H9 (cell line): Measurements from ENCODE around the gene SMIM10L1. TPM values are rescaled to one million over a fixed set of nuclear protein-coding genes. Genes with fewer than 3 reads are reported as not detected.

Experiments
- DNase-seq: peaks from one replicate; pipeline ENCODE4 v3.0.0-alpha.2; 2017
- H2AFZ ChIP-seq: one replicate; pipeline ENCODE4 v1.6.1; 2013; ENCODE audit warnings: mild to moderate bottlenecking, low read length, control low read depth, moderate library complexity
- H2AK5ac ChIP-seq: 2 replicates; pipeline ENCODE4 v1.6.1; 2013; ENCODE audit warnings: low read length, control low read depth, mixed read lengths; ENCODE audit not compliant: insufficient read length
- H2BK120ac ChIP-seq: one replicate; pipeline ENCODE4 v1.6.1; 2013; ENCODE audit warnings: low read depth, mild to moderate bottlenecking, low read length, control low read depth, inconsistent platforms; ENCODE audit not compliant: poor library complexity, severe bottlenecking
- H2BK12ac ChIP-seq: 2 replicates; pipeline ENCODE4 v1.6.1; 2013; ENCODE audit warnings: low read length, control low read depth, mixed read lengths, low read depth; ENCODE audit not compliant: insufficient read length
- H2BK15ac ChIP-seq: 2 replicates; pipeline ENCODE4 v1.6.1; 2013; ENCODE audit warnings: low read depth, low read length, control low read depth
- H2BK20ac ChIP-seq: one replicate; pipeline ENCODE4 v1.6.1; 2013; ENCODE audit warnings: low read depth, mild to moderate bottlenecking, low read length, control low read depth, inconsistent platforms; ENCODE audit not compliant: poor library complexity, severe bottlenecking
- H2BK5ac ChIP-seq: 2 replicates; pipeline ENCODE4 v1.6.1; 2013; ENCODE audit warnings: low read length, control low read depth, mixed read lengths; ENCODE audit not compliant: insufficient read length
- H3K14ac ChIP-seq: 2 replicates; pipeline ENCODE4 v1.6.1; 2013; ENCODE audit warnings: low read length, control low read depth; ENCODE audit not compliant: insufficient read depth
- H3K18ac ChIP-seq: 2 replicates; pipeline ENCODE4 v1.6.1; 2013; ENCODE audit warnings: low read depth, mild to moderate bottlenecking, mixed read lengths, low read length, control low read depth; ENCODE audit not compliant: insufficient read length
- H3K23ac ChIP-seq: 2 replicates; pipeline ENCODE4 v1.6.1; 2013; ENCODE audit warnings: low read length, control low read depth, mixed read lengths, low read depth; ENCODE audit not compliant: insufficient read length
- H3K23me2 ChIP-seq: 2 replicates; pipeline ENCODE4 v1.6.1; 2013; ENCODE audit warnings: low read depth, mild to moderate bottlenecking, mixed read lengths, low read length, control low read depth; ENCODE audit not compliant: insufficient read length, poor library complexity, severe bottlenecking
- H3K27ac ChIP-seq: 2 replicates; pipeline ENCODE4 v1.5.1; 2013; ENCODE audit warnings: low read length, control low read depth, mixed read lengths, low read depth; ENCODE audit not compliant: insufficient read length
- H3K27me3 ChIP-seq: 2 replicates; pipeline ENCODE4 v1.6.1; 2013; ENCODE audit warnings: low read length, control low read depth, inconsistent platforms; ENCODE audit not compliant: insufficient read depth
- H3K4ac ChIP-seq: 2 replicates; pipeline ENCODE4 v1.6.1; 2013; ENCODE audit warnings: low read depth, mild to moderate bottlenecking, control low read depth, inconsistent platforms, low read length, moderate library complexity
- H3K4me1 ChIP-seq: 2 replicates; pipeline ENCODE4 v1.6.1; 2013; ENCODE audit warnings: low read length, control low read depth, inconsistent platforms; ENCODE audit not compliant: insufficient read depth
- H3K4me2 ChIP-seq: 2 replicates; pipeline ENCODE4 v1.6.1; 2013; ENCODE audit warnings: low read length, control low read depth, mixed read lengths; ENCODE audit not compliant: insufficient read length, insufficient read depth
- H3K56ac ChIP-seq: 2 replicates; pipeline ENCODE4 v1.6.1; 2013; ENCODE audit warnings: low read depth, mild to moderate bottlenecking, mixed read lengths, low read length, control low read depth; ENCODE audit not compliant: insufficient read length
- H3K79me1 ChIP-seq: 2 replicates; pipeline ENCODE4 v1.6.1; 2013; ENCODE audit warnings: low read depth, mild to moderate bottlenecking, moderate library complexity, low read length, control low read depth, inconsistent platforms; ENCODE audit not compliant: insufficient read depth, poor library complexity, severe bottlenecking
- H3K79me2 ChIP-seq: 2 replicates; pipeline ENCODE4 v1.6.1; 2013; ENCODE audit warnings: low read length, control low read depth, inconsistent platforms; ENCODE audit not compliant: insufficient read depth
- H3K9ac ChIP-seq: 2 replicates; pipeline ENCODE4 v1.6.1; 2013; ENCODE audit warnings: low read length, control low read depth, mixed read lengths; ENCODE audit not compliant: insufficient read length; ENCODE audit errors: extremely low read depth
- H3K9me3 ChIP-seq: one replicate; pipeline ENCODE4 v1.6.1; 2013; ENCODE audit warnings: low read depth, low read length, inconsistent platforms; ENCODE audit not compliant: control insufficient read depth
- H3T11ph ChIP-seq: one replicate; pipeline ENCODE4 v1.6.1; 2013; ENCODE audit warnings: mild to moderate bottlenecking, low read length, control low read depth, inconsistent platforms
- H4K20me1 ChIP-seq: one replicate; pipeline ENCODE4 v1.6.1; 2013; ENCODE audit not compliant: control insufficient read depth, insufficient read length, insufficient read depth
- H4K5ac ChIP-seq: 2 replicates; pipeline ENCODE4 v1.6.1; 2013; ENCODE audit warnings: low read depth, mild to moderate bottlenecking, mixed read lengths, low read length, control low read depth; ENCODE audit not compliant: insufficient read length
- H4K8ac ChIP-seq: replicated peaks from 2 replicates; pipeline ENCODE4 v1.6.1; 2013; ENCODE audit warnings: low read length, control low read depth, mixed read lengths, low read depth; ENCODE audit not compliant: insufficient read length
- H4K91ac ChIP-seq: 2 replicates; pipeline ENCODE4 v1.6.1; 2013; ENCODE audit warnings: low read depth, mild to moderate bottlenecking, moderate library complexity, mixed read lengths, low read length, control low read depth; ENCODE audit not compliant: insufficient read length
- H3K27ac Mint-ChIP-seq, 3 experiments: 2 replicates in 2 of 3; 3 replicates in 1 of 3; pipeline ENCODE4 v1.8.0; 2020 to 2021; ENCODE audit warnings: mixed read lengths in 3 of 3, mild to moderate bottlenecking in 1 of 3, moderate library complexity in 1 of 3
- H3K27me3 Mint-ChIP-seq: 2 replicates; pipeline ENCODE4 v1.8.0; 2021; ENCODE audit warnings: low read depth, mild to moderate bottlenecking, moderate library complexity, mixed read lengths
- H3K36me3 Mint-ChIP-seq, 3 experiments: 2 replicates in 2 of 3; 3 replicates in 1 of 3; pipeline ENCODE4 v1.8.0; 2020 to 2021; ENCODE audit warnings: low read depth in 3 of 3, mixed read lengths in 3 of 3; ENCODE audit not compliant: insufficient read depth in 1 of 3
- H3K4me1 Mint-ChIP-seq, 2 experiments: 2 replicates each; pipeline ENCODE4 v1.8.0; 2020; ENCODE audit warnings: mixed read lengths in 2 of 2
- H3K4me3 Mint-ChIP-seq, 2 experiments: 2 replicates in 1 of 2; 3 replicates in 1 of 2; pipeline ENCODE4 v1.8.0; 2020 to 2021; ENCODE audit warnings: mild to moderate bottlenecking in 2 of 2, mixed read lengths in 2 of 2, moderate library complexity in 1 of 2
- H3K9me3 Mint-ChIP-seq, 2 experiments: 2 replicates in 1 of 2; 3 replicates in 1 of 2; pipeline ENCODE4 v1.8.0; 2020; ENCODE audit warnings: mild to moderate bottlenecking in 2 of 2, mixed read lengths in 2 of 2, moderate library complexity in 1 of 2
- WGBS: extraction: QIAGEN DNeasy Blood & Tissue Kit; methylation state at CpG from one replicate; pipeline ENCODE4 v1.1.7; 2013; ENCODE audit warnings: missing lambda C conversion rate, low lambda C conversion rate, mixed read lengths; ENCODE audit not compliant: insufficient read length; ENCODE audit errors: extremely low coverage; 5-methylcytosine and 5-hydroxymethylcytosine counted together
- total RNA-seq: library from RNA; stranded (reverse); gene quantifications from 2 replicates; pipeline ENCODE4 v1.2.1, GENCODE V29; 2021
- TF ChIP-seq, protein P1 (sequence below): fragments of 200-600 bp; sonication (generic); conservative IDR thresholded peaks from 3 replicates; pipeline ENCODE4 v1.8.0; 2021; ENCODE audit warnings: antibody characterized with exemption, mild to moderate bottlenecking

Gene SMIM10L1
- total RNA-seq, 1 experiment from 2014 or later: 12.2 TPM

DNA sequence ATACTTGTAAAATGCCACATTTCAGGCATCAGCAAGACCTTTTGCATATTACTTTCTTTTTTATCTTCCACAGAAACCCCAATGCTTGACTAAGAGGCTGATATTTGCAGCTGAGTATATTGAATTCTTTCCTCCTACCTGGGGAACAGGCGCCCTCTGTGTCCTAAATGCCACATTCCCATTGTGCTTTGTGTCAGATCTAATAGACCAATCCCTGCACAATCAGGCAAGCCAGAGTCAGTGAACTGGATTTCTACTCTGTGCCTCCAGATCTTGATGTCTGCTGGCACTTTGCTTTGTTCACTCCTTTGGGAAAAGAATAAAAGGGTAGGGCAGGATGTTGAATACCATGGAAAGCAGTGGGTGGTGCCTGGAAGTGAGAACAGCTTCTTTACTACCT lies 38.1 kb downstream of the SMIM10L1 start:
- Histone ChIP-seq H3K4ac (no peak overlapping the region), H2BK12ac (no peak overlapping the region), H2AFZ (peak overlapping the region; percentile 69), H4K8ac (no peak overlapping the region), H2BK120ac (no peak overlapping the region), H2BK20ac (no peak overlapping the region), H3K9ac (no peak overlapping the region), H2BK15ac (no peak overlapping the region), H3K56ac (no peak overlapping the region), H4K91ac (no peak overlapping the region), H4K5ac (no peak overlapping the region), H3K23me2 (no peaks in the 10 kb centered on the region), H3K79me1 (no peaks in the 10 kb centered on the region), H3K27ac (no peak overlapping the region), H3K4me2 (no peak overlapping the region), H4K20me1 (no peaks in the 10 kb centered on the region), H3K14ac (no peak overlapping the region), H3K4me1 (no peaks in the 10 kb centered on the region), H3K79me2 (no peaks in the 10 kb centered on the region), H3K18ac (no peak overlapping the region), H2AK5ac (no peak overlapping the region), H3T11ph (no peak overlapping the region), H3K27me3 (no peaks in the 10 kb centered on the region), H3K23ac (no peak overlapping the region), H3K9me3 (no peaks in the 10 kb centered on the region), H2BK5ac (no peak overlapping the region)
- Mint-ChIP-seq H3K27ac (no peak overlapping the region), H3K4me3 (no peak overlapping the region), H3K36me3 (peaks cover 2 to 7% (median 2%) of the 10 kb centered on the region in 3 experiments; a peak in 5 of 7 replicates), H3K27me3 (no peaks in the 10 kb centered on the region; the same call in 1 of the 2 replicates), H3K4me1 (peaks cover 4 to 5% of the 10 kb centered on the region in 2 experiments; a peak in 2 of 4 replicates), H3K9me3 (peaks cover 7 to 12% of the 10 kb centered on the region in 2 experiments; a peak in 4 of 5 replicates)
- peak; percentile 49 for DNase-seq
- no CpG with 5 or more reads among the region's 1 CpG for WGBS
- TF ChIP-seq, protein P1, sequence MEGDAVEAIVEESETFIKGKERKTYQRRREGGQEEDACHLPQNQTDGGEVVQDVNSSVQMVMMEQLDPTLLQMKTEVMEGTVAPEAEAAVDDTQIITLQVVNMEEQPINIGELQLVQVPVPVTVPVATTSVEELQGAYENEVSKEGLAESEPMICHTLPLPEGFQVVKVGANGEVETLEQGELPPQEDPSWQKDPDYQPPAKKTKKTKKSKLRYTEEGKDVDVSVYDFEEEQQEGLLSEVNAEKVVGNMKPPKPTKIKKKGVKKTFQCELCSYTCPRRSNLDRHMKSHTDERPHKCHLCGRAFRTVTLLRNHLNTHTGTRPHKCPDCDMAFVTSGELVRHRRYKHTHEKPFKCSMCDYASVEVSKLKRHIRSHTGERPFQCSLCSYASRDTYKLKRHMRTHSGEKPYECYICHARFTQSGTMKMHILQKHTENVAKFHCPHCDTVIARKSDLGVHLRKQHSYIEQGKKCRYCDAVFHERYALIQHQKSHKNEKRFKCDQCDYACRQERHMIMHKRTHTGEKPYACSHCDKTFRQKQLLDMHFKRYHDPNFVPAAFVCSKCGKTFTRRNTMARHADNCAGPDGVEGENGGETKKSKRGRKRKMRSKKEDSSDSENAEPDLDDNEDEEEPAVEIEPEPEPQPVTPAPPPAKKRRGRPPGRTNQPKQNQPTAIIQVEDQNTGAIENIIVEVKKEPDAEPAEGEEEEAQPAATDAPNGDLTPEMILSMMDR: peak; percentile 51; the same call in 2 of the 3 replicates

Other genes starting within 250 kb of the SMIM10L1 start
- not detected in 2 replicates for gene PRH2, start 242.0 kb upstream of the SMIM10L1 start, total RNA-seq
- 1.9 and 2.1 TPM in 2 replicates for gene TAS2R14, start 231.9 kb upstream of the SMIM10L1 start, total RNA-seq
- 0.66 and 0.77 TPM in 2 replicates for gene TAS2R50, start 184.3 kb upstream of the SMIM10L1 start, total RNA-seq
- gene TAS2R20, start 172.9 kb upstream of the SMIM10L1 start, total RNA-seq: 0.88 and 1.3 TPM in 2 replicates
- gene TAS2R19, start 148.6 kb upstream of the SMIM10L1 start, total RNA-seq: 1.7 and 2.6 TPM in 2 replicates
- 1.7 and 2.3 TPM in 2 replicates for gene TAS2R31, start 139.8 kb upstream of the SMIM10L1 start, total RNA-seq
- 0.88 and 1.2 TPM in 2 replicates for gene TAS2R46, start 108.9 kb upstream of the SMIM10L1 start, total RNA-seq
- 0.48 and 0.59 TPM in 2 replicates for gene TAS2R43, start 78.9 kb upstream of the SMIM10L1 start, total RNA-seq
- 1.5 and 2.0 TPM in 2 replicates for gene TAS2R30, start 36.5 kb upstream of the SMIM10L1 start, total RNA-seq
- not detected in 2 replicates for gene TAS2R42, start 15.7 kb downstream of the SMIM10L1 start, total RNA-seq
- 1.5 and 1.6 TPM in 2 replicates for gene PRB3, start 98.5 kb downstream of the SMIM10L1 start, total RNA-seq
- not detected in 2 replicates for gene PRB4, start 139.2 kb downstream of the SMIM10L1 start, total RNA-seq
- gene PRB2, start 224.4 kb downstream of the SMIM10L1 start, total RNA-seq: not detected in 2 replicates